ENCODE data around the gene DNAJC5. TPM values are rescaled to one million over a fixed set of nuclear protein-coding genes. Genes with fewer than 3 reads are reported as not detected.

The DNAJC5 gene
- total and polyA plus RNA-seq, 9 of the 15 experiments (the other 6 are each of a cell fraction or from before 2014, with no cell fraction given): 0.95 to 42.8 (median 23.4) TPM

DNA sequence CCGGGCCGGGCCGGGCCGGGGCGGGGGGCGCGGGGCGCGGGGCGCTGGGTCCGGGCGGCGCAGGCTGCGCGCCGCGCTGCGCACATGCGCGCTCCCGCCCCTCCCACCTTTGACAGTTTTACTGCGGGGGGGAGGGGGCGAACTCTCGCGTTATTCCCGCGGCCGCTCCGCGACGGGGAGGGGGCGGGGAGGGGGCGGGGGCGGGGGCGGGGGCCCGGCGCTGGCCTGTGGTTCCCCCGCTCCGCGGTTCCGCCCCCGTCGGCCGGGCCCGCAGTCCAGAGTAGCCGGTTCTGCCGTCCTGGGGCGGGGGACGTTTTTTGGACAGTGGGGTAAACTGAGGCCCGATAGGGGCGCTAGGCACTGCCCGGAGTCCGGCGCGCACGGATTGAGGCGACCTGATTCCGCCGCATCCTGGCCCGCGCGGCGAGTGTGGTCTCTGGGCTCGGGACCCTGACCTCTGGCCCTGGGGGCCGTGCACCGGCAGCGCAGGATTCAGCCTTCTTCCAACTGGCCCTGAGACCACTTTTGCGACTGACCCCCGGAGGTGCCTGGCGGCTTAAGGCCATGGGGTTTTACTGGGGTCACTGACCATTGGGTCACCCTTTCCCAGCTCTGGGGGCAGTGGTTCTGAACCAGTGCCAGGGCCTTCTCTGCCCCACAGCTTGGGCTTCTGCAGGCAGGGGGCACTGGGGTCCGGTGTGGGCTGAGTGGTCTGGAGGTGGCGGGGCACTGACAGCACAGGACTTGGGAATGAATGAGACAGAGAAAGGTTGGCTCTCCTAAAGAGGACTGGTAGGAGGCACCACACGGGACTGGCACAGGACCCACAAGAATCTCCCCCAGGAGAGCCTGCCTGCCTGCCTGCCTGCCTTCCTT lies 75.2 kb downstream of the DNAJC5 start, which contains the start of gene ZNF512B (continued):
- TF ChIP-seq SIN3A (IDR thresholded peaks at IDR 0.05; ENCODE audit: borderline replicate concordance in 2 of 2, control insufficient read depth in 1 of 2, low read depth in 2 of 2, low read length in 2 of 2): peak; percentile 74 to 89; a peak in 2 of 4 replicates
- no peak for TF ChIP-seq ZNF23 (CRISPR knock-in tag; IDR thresholded peaks at IDR 0.05)
- peak; percentile 66 for TF ChIP-seq PCBP1 (IDR thresholded peaks at IDR 0.05; ENCODE audit: low read depth, low read length, poor library complexity, severe bottlenecking)
- TF ChIP-seq, protein P1, sequence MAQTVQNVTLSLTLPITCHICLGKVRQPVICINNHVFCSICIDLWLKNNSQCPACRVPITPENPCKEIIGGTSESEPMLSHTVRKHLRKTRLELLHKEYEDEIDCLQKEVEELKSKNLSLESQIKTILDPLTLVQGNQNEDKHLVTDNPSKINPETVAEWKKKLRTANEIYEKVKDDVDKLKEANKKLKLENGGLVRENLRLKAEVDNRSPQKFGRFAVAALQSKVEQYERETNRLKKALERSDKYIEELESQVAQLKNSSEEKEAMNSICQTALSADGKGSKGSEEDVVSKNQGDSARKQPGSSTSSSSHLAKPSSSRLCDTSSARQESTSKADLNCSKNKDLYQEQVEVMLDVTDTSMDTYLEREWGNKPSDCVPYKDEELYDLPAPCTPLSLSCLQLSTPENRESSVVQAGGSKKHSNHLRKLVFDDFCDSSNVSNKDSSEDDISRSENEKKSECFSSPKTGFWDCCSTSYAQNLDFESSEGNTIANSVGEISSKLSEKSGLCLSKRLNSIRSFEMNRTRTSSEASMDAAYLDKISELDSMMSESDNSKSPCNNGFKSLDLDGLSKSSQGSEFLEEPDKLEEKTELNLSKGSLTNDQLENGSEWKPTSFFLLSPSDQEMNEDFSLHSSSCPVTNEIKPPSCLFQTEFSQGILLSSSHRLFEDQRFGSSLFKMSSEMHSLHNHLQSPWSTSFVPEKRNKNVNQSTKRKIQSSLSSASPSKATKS (CRISPR knock-in tag; IDR thresholded peaks at IDR 0.05): no peak
- no peak for TF ChIP-seq ZNF174 (CRISPR knock-in tag; IDR thresholded peaks at IDR 0.05)
- no peak for TF ChIP-seq ILF3 (IDR thresholded peaks at IDR 0.05; ENCODE audit: borderline replicate concordance)
- peak; percentile 83 for TF ChIP-seq MYC (IDR thresholded peaks at IDR 0.05; ENCODE audit: low read depth, low read length)
- no peak for TF ChIP-seq MYC (CRISPR knock-in tag; IDR thresholded peaks at IDR 0.05; ENCODE audit: borderline replicate concordance, low read depth)
- TF ChIP-seq SIN3B (IDR thresholded peaks at IDR 0.05; ENCODE audit: low read depth): no peak
- TF ChIP-seq SREBF1 (IDR thresholded peaks at IDR 0.05; ENCODE audit: borderline replicate concordance, low read depth, low read length): no peak
- peak; percentile 70 for TF ChIP-seq EGR1 (conservative IDR thresholded peaks at IDR 0.05)
- no peak for TF ChIP-seq CC2D1A (IDR thresholded peaks at IDR 0.05)
- no peak for TF ChIP-seq SRSF7 (optimal IDR thresholded peaks at IDR 0.05; ENCODE audit: low read depth, low read length)
- TF ChIP-seq, protein P2, sequence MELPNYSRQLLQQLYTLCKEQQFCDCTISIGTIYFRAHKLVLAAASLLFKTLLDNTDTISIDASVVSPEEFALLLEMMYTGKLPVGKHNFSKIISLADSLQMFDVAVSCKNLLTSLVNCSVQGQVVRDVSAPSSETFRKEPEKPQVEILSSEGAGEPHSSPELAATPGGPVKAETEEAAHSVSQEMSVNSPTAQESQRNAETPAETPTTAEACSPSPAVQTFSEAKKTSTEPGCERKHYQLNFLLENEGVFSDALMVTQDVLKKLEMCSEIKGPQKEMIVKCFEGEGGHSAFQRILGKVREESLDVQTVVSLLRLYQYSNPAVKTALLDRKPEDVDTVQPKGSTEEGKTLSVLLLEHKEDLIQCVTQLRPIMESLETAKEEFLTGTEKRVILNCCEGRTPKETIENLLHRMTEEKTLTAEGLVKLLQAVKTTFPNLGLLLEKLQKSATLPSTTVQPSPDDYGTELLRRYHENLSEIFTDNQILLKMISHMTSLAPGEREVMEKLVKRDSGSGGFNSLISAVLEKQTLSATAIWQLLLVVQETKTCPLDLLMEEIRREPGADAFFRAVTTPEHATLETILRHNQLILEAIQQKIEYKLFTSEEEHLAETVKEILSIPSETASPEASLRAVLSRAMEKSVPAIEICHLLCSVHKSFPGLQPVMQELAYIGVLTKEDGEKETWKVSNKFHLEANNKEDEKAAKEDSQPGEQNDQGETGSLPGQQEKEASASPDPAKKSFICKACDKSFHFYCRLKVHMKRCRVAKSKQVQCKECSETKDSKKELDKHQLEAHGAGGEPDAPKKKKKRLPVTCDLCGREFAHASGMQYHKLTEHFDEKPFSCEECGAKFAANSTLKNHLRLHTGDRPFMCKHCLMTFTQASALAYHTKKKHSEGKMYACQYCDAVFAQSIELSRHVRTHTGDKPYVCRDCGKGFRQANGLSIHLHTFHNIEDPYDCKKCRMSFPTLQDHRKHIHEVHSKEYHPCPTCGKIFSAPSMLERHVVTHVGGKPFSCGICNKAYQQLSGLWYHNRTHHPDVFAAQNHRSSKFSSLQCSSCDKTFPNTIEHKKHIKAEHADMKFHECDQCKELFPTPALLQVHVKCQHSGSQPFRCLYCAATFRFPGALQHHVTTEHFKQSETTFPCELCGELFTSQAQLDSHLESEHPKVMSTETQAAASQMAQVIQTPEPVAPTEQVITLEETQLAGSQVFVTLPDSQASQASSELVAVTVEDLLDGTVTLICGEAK (IDR thresholded peaks at IDR 0.05): no peak
- TF ChIP-seq, protein P2 (CRISPR knock-in tag; IDR thresholded peaks at IDR 0.05): no peak
- TF ChIP-seq CXXC5 (CRISPR knock-in tag; IDR thresholded peaks at IDR 0.05): 0 out of 2 replicates have a peak, but pooled peaks have one; percentile 38
- TF ChIP-seq ZBTB17 (CRISPR knock-in tag; IDR thresholded peaks at IDR 0.05): no peak
